ENCODE data around the gene RARA.

DNA sequence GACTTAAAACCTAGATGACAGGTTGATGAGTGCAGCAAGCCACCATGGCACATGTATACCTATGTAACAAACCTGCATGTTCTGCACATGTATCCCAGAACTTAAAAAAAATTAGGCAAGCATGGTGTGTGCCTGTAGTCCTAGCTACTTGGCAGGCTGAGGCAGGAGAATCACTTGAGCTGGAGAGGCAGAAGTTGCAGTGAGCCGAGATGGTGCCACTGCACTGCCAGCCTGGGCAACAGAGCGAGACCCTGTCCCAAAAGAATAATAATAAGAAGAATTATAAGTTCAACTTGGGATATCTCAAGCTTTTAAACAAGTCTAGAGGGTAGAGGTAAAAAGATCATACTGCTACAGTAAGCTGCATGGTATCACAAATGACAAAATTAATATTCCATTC, 11.5 kb upstream of the RARA start:
- TF ChIP-seq, protein P1, sequence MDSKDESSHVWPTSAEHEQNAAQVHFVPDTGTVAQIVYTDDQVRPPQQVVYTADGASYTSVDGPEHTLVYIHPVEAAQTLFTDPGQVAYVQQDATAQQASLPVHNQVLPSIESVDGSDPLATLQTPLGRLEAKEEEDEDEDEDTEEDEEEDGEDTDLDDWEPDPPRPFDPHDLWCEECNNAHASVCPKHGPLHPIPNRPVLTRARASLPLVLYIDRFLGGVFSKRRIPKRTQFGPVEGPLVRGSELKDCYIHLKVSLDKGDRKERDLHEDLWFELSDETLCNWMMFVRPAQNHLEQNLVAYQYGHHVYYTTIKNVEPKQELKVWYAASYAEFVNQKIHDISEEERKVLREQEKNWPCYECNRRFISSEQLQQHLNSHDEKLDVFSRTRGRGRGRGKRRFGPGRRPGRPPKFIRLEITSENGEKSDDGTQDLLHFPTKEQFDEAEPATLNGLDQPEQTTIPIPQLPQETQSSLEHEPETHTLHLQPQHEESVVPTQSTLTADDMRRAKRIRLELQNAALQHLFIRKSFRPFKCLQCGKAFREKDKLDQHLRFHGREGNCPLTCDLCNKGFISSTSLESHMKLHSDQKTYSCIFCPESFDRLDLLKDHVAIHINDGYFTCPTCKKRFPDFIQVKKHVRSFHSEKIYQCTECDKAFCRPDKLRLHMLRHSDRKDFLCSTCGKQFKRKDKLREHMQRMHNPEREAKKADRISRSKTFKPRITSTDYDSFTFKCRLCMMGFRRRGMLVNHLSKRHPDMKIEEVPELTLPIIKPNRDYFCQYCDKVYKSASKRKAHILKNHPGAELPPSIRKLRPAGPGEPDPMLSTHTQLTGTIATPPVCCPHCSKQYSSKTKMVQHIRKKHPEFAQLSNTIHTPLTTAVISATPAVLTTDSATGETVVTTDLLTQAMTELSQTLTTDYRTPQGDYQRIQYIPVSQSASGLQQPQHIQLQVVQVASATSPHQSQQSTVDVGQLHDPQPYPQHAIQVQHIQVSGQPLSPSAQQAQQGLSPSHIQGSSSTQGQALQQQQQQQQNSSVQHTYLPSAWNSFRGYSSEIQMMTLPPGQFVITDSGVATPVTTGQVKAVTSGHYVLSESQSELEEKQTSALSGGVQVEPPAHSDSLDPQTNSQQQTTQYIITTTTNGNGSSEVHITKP (tag by site-specific recombination; IDR thresholded peaks at IDR 0.05) = no peak
- no peak for TF ChIP-seq ZNF561 (tag by site-specific recombination; IDR thresholded peaks at IDR 0.05; ENCODE audit: borderline replicate concordance)
- no peak for TF ChIP-seq ZNF785 (tag by site-specific recombination; IDR thresholded peaks at IDR 0.05)
- TF ChIP-seq ZNF114 (tag by site-specific recombination; IDR thresholded peaks at IDR 0.05) = no peak
- TF ChIP-seq, protein P2, sequence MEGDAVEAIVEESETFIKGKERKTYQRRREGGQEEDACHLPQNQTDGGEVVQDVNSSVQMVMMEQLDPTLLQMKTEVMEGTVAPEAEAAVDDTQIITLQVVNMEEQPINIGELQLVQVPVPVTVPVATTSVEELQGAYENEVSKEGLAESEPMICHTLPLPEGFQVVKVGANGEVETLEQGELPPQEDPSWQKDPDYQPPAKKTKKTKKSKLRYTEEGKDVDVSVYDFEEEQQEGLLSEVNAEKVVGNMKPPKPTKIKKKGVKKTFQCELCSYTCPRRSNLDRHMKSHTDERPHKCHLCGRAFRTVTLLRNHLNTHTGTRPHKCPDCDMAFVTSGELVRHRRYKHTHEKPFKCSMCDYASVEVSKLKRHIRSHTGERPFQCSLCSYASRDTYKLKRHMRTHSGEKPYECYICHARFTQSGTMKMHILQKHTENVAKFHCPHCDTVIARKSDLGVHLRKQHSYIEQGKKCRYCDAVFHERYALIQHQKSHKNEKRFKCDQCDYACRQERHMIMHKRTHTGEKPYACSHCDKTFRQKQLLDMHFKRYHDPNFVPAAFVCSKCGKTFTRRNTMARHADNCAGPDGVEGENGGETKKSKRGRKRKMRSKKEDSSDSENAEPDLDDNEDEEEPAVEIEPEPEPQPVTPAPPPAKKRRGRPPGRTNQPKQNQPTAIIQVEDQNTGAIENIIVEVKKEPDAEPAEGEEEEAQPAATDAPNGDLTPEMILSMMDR (tag by site-specific recombination; IDR thresholded peaks at IDR 0.05) = no peak
- TF ChIP-seq ZNF670 (tag by site-specific recombination; IDR thresholded peaks at IDR 0.05; ENCODE audit: low read depth) = no peak
- TF ChIP-seq, protein P3, sequence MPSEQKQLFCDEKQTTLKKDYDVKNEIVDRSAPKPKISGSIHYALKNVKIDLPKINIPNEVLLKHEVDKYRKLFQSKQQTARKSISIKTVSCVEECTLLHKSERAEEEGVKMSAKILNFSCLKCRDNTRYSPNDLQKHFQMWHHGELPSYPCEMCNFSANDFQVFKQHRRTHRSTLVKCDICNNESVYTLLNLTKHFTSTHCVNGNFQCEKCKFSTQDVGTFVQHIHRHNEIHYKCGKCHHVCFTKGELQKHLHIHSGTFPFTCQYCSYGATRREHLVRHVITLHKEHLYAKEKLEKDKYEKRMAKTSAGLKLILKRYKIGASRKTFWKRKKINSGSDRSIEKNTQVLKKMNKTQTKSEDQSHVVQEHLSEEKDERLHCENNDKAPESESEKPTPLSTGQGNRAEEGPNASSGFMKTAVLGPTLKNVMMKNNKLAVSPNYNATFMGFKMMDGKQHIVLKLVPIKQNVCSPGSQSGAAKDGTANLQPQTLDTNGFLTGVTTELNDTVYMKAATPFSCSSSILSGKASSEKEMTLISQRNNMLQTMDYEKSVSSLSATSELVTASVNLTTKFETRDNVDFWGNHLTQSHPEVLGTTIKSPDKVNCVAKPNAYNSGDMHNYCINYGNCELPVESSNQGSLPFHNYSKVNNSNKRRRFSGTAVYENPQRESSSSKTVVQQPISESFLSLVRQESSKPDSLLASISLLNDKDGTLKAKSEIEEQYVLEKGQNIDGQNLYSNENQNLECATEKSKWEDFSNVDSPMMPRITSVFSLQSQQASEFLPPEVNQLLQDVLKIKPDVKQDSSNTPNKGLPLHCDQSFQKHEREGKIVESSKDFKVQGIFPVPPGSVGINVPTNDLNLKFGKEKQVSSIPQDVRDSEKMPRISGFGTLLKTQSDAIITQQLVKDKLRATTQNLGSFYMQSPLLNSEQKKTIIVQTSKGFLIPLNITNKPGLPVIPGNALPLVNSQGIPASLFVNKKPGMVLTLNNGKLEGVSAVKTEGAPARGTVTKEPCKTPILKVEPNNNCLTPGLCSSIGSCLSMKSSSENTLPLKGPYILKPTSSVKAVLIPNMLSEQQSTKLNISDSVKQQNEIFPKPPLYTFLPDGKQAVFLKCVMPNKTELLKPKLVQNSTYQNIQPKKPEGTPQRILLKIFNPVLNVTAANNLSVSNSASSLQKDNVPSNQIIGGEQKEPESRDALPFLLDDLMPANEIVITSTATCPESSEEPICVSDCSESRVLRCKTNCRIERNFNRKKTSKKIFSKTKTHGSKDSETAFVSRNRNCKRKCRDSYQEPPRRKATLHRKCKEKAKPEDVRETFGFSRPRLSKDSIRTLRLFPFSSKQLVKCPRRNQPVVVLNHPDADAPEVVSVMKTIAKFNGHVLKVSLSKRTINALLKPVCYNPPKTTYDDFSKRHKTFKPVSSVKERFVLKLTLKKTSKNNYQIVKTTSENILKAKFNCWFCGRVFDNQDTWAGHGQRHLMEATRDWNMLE (tag by site-specific recombination; conservative IDR thresholded peaks at IDR 0.05; ENCODE audit: low read depth) = no peak
